ENCODE measurements around the gene STAMBPL1.

- TF ChIP-seq EZH2 (IDR thresholded peaks at IDR 0.05; ENCODE audit: low read length, missing control alignments) = no peak
- TF ChIP-seq CTCF (conservative IDR thresholded peaks at IDR 0.05 in 1 of 2, IDR thresholded peaks at IDR 0.05 in 1 of 2; ENCODE audit: low read depth in 1 of 2, low read length in 2 of 2) = no peak
These were observed 25.4 kb upstream of the STAMBPL1 start for GRCh38 chr10:88854684-88855083.
